ENCODE data around the gene PRMT2. TPM values are rescaled to one million over a fixed set of nuclear protein-coding genes. Genes with fewer than 3 reads are reported as not detected.
A peak's percentile ranks its signal among the peaks of the same experiment; 100 is the strongest.
"Not testable (repeated sequence)": the region's sequence is repeated elsewhere in the genome, so short reads cannot be mapped to it uniquely, and the experiment has no call there.

PRMT2 gene
- total RNA-seq, 4 donors from 2014 or later = 15.5 to 33.5 (median 25.1) TPM

GRCh38 chr21:46666941-46667740, 31.7 kb downstream of the PRMT2 start:
- no peaks in the 10 kb centered on the region for H3K9me3 ChIP-seq
- no peak for DNase-seq
- H3K36me3 ChIP-seq = peaks cover 0 to 14% of the 10 kb centered on the region in 2 donors
- H3K27ac ChIP-seq = no peak overlapping the region
- intact Hi-C loops (cut with DNase I; ENCODE audit: low total_unique reads) = no loop called here
- H3K27me3 ChIP-seq = peaks cover 23 to 39% (median 27%) of the 10 kb centered on the region in 3 donors
- peaks cover 7 to 8% of the 10 kb centered on the region in 2 donors for H3K4me1 ChIP-seq
- in situ Hi-C loops (cut with MboI; ENCODE audit: low sequenced_read_pairs in 4 of 4) = no loop called here
- ATAC-seq = no peak
- no peak for TF ChIP-seq POLR2A (IDR thresholded peaks at IDR 0.05)
- TF ChIP-seq CTCF (IDR thresholded peaks at IDR 0.05 in 4 of 5, conservative IDR thresholded peaks at IDR 0.05 in 1 of 5) = no peak
- peak overlapping the region; percentile 27 to 38 (median 36) for H3K4me3 ChIP-seq

DNA sequence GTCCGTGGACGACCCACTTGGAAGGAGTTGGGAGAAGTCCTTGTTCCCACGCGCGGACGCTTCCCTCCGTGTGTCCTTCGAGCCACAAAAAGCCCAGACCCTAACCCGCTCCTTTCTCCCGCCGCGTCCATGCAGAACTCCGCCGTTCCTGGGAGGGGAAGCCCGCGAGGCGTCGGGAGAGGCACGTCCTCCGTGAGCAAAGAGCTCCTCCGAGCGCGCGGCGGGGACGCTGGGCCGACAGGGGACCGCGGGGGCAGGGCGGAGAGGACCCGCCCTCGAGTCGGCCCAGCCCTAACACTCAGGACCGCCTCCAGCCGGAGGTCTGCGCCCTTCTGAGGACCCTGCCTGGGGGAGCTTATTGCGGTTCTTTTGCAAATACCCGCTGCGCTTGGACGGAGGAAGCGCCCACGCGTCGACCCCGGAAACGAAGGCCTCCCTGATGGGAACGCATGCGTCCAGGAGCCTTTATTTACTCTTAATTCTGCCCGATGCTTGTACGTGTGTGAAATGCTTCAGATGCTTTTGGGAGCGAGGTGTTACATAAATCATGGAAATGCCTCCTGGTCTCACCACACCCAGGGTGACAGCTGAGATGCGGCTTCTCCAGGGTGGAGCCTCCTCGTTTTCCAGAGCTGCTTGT, 32.4 kb downstream of the PRMT2 start:
- in situ Hi-C loops (cut with MboI; ENCODE audit: low sequenced_read_pairs in 4 of 4) (no loop called here), intact Hi-C loops (cut with DNase I; ENCODE audit: low total_unique reads) (no loop called here)
- no peak for TF ChIP-seq CTCF (IDR thresholded peaks at IDR 0.05 in 4 of 5, conservative IDR thresholded peaks at IDR 0.05 in 1 of 5)
- TF ChIP-seq POLR2A (IDR thresholded peaks at IDR 0.05) = no peak
- Histone ChIP-seq H3K4me3 (peak overlapping the region; percentile 27 to 38 (median 36)), H3K27me3 (peaks cover 23 to 39% (median 27%) of the 10 kb centered on the region in 3 donors), H3K4me1 (peaks cover 7 to 8% of the 10 kb centered on the region in 2 donors), H3K36me3 (peaks cover 0 to 14% of the 10 kb centered on the region in 2 donors), H3K9me3 (no peaks in the 10 kb centered on the region), H3K27ac (no peak overlapping the region)
- DNase-seq (no peak), ATAC-seq (no peak)

DNA sequence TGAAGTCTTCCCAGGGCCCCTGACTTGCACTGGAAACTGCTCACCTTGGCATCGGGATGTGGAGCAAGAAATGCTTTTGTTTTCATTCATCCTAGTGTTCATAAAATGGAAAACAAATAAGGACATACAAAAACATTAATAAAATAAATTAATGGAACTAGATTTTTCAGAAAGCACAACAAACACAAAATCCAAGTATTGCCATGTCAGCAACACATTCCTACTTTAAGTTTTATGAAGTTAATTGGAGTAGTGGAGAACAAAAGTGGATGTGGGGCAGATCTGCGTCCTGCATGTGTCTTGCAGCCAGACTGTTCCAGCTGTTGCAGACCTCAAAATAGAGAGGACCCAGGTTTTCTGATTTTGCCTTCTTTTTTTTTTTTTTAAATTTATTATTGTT, 32.9 kb downstream of the PRMT2 start:
- intact Hi-C loops (cut with DNase I; ENCODE audit: low total_unique reads) = no loop called here
- Histone ChIP-seq H3K9me3 (no peaks in the 10 kb centered on the region), H3K4me3 (peak overlapping the region in 2 of 4 donors; percentile 37 to 38), H3K27ac (no peak overlapping the region), H3K4me1 (peaks cover 7 to 8% of the 10 kb centered on the region in 2 donors), H3K27me3 (peaks cover 23 to 39% (median 27%) of the 10 kb centered on the region in 3 donors), H3K36me3 (peaks cover 0 to 14% of the 10 kb centered on the region in 2 donors)
- in situ Hi-C loops (cut with MboI; ENCODE audit: low sequenced_read_pairs in 4 of 4) = no loop called here
- TF ChIP-seq POLR2A (IDR thresholded peaks at IDR 0.05) (no peak), CTCF (IDR thresholded peaks at IDR 0.05 in 4 of 5, conservative IDR thresholded peaks at IDR 0.05 in 1 of 5) (no peak)
- no peak for DNase-seq
- ATAC-seq = no peak

- in situ Hi-C loops (cut with MboI; ENCODE audit: low sequenced_read_pairs in 4 of 4); H3K4me1 ChIP-seq; intact Hi-C loops (cut with DNase I; ENCODE audit: low total_unique reads); ATAC-seq; H3K9me3 ChIP-seq; H3K27ac ChIP-seq; DNase-seq; H3K4me3 ChIP-seq: not testable (repeated sequence)
- peaks cover 23 to 39% (median 27%) of the 10 kb centered on the region in 3 donors for H3K27me3 ChIP-seq
- peaks cover 0 to 14% of the 10 kb centered on the region in 2 donors for H3K36me3 ChIP-seq
These were observed 33.4 kb downstream of the PRMT2 start for GRCh38 chr21:46668904-46669303.

DNA sequence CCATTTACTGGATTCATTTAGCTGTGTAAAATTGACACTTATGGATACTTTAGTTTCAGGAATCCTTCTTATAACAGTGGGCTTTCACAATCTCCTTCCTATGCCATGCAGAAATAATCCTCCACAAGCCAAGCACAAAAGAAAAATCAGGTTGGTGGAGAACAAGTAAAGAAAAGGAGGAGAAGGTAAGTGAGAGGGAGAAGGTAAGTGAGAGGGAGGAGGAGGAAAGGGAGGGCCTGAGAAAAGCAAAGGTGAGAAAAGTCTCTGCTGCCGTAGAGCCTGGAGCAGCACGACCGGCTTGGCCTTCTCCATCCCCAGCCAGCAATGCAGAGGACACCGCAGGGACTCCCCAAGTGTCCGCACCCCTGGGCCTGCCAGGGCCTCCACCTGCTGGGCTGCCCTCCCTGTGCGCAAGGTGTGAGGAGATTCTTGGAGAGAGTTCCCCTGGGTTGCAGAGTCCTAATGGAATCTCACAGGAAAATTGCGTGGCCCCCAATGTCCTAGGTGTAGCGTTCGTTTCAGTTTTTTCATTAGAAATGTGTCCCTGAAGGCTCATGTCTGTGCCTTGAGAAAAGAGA, 39.0 kb downstream of the PRMT2 start:
- Histone ChIP-seq H3K9me3 (no peaks in the 10 kb centered on the region), H3K4me1 (no peaks in the 10 kb centered on the region), H3K27me3 (peaks cover 12 to 15% (median 14%) of the 10 kb centered on the region in 3 donors), H3K4me3 (no peak overlapping the region), H3K27ac (no peak overlapping the region), H3K36me3 (no peaks in the 10 kb centered on the region)
- intact Hi-C loops (cut with DNase I; ENCODE audit: low total_unique reads) (no loop called here), in situ Hi-C loops (cut with MboI; ENCODE audit: low sequenced_read_pairs in 4 of 4) (no loop called here)
- TF ChIP-seq CTCF (IDR thresholded peaks at IDR 0.05 in 4 of 5, conservative IDR thresholded peaks at IDR 0.05 in 1 of 5) (no peak), POLR2A (IDR thresholded peaks at IDR 0.05) (no peak)
- DNase-seq (no peak), ATAC-seq (no peak)
